Urinary bladder (tissue), 4 donors: ENCODE measurements around the gene SLC16A9. TPM values are rescaled to one million over a fixed set of nuclear protein-coding genes. Genes with fewer than 3 reads are reported as not detected.
"Not testable (repeated sequence)": the region's sequence is repeated elsewhere in the genome, so short reads cannot be mapped to it uniquely, and the experiment has no call there.

ENCODE experiments used
- DNase-seq: peaks from one replicate; pipeline ENCODE4 v3.0.0-alpha.2; 2015; ENCODE audit errors: extremely low spot score
- H3K27ac ChIP-seq: one replicate; pipeline ENCODE4 v1.5.1; 2013; ENCODE audit warnings: low read depth, mild to moderate bottlenecking, moderate library complexity
- H3K36me3 ChIP-seq: one replicate; pipeline ENCODE4 v1.6.1; 2013; ENCODE audit warnings: mild to moderate bottlenecking, moderate library complexity; ENCODE audit not compliant: insufficient read depth
- H3K4me1 ChIP-seq: one replicate; pipeline ENCODE4 v1.6.1; 2013; ENCODE audit warnings: mild to moderate bottlenecking, moderate library complexity; ENCODE audit not compliant: insufficient read depth
- H3K4me3 ChIP-seq: one replicate; pipeline ENCODE4 v1.5.1; 2013; ENCODE audit warnings: low read depth, low read length
- WGBS: extraction: QIAGEN DNeasy Blood & Tissue Kit; methylation state at CpG from one replicate; pipeline ENCODE4 v1.1.7; 2013; 5-methylcytosine and 5-hydroxymethylcytosine counted together
- polyA plus RNA-seq: library from polyadenylated mRNA; stranded (reverse); fragments of 200-250 nt; gene quantifications from one replicate; pipeline ENCODE4 v1.2.3, GENCODE V29; 2013
- total RNA-seq: library from RNA; depleted of rRNA; stranded (reverse); fragments of >200 nt; gene quantifications from one replicate; pipeline ENCODE4 v1.2.3, GENCODE V29; 2014
- donor health status: healthy with polysubstance abuse.
- donor health status: healthy.

SLC16A9 gene
- total RNA-seq (9.2 TPM), polyA plus RNA-seq (1.2 TPM)

- DNase-seq = peak; percentile 53
- Histone ChIP-seq H3K4me3 (peak within 1 kb of the TSS; percentile 37), H3K36me3 (no peaks in the 10 kb centered on the region), H3K4me1 (no peaks in the 10 kb centered on the region), H3K27ac (no peak within 1 kb of the TSS)
- under 1% methylated on average over 67 of the region's 68 CpGs for WGBS
These were observed at the start of gene SLC16A9 for GRCh38 chr10:59709395-59710125. TSS of gene SLC16A9 (minus strand) at chr10:59709850. CDS start at chr10:59684291, 25,559 bp downstream.

- no peak overlapping the region for H3K4me3 ChIP-seq
- 58% methylated on average over 3 of the region's 3 CpGs for WGBS
- no peaks in the 10 kb centered on the region for H3K4me1 ChIP-seq
- no peak for DNase-seq
- no peaks in the 10 kb centered on the region for H3K36me3 ChIP-seq
- H3K27ac ChIP-seq = no peak overlapping the region
These were observed 48.3 kb upstream of the SLC16A9 start for GRCh38 chr10:59757966-59758365.

- H3K4me3 ChIP-seq = no peak overlapping the region
- WGBS = 88% methylated on average over 4 of the region's 4 CpGs
- no peak for DNase-seq
- no peaks in the 10 kb centered on the region for H3K4me1 ChIP-seq
- no peaks in the 10 kb centered on the region for H3K36me3 ChIP-seq
- no peak overlapping the region for H3K27ac ChIP-seq
These were observed 45.3 kb upstream of the SLC16A9 start for GRCh38 chr10:59754951-59755350.

- H3K4me3 ChIP-seq = no peak within 1 kb of the TSS
- no peak for DNase-seq
- no peaks in the 10 kb centered on the region for H3K4me1 ChIP-seq
- H3K36me3 ChIP-seq = no peaks in the 10 kb centered on the region
- H3K27ac ChIP-seq = no peak within 1 kb of the TSS
- WGBS = 42% methylated on average over 3 of the region's 3 CpGs
These were observed 43.6 kb upstream of the SLC16A9 start, which contains the start of gene MRLN for GRCh38 chr10:59753267-59753666. TSS of gene MRLN (minus strand) at chr10:59753455.

GRCh38 chr10:59752278-59752940 lies 42.8 kb upstream of the SLC16A9 start:
- Histone ChIP-seq H3K4me3 (no peak overlapping the region), H3K4me1 (no peaks in the 10 kb centered on the region), H3K36me3 (no peaks in the 10 kb centered on the region), H3K27ac (no peak overlapping the region)
- whole genome bisulfite sequencing = 68% methylated on average over 2 of the region's 2 CpGs
- no peak for DNase-seq

GRCh38 chr10:59750155-59750945 lies 40.7 kb upstream of the SLC16A9 start:
- DNase-seq = no peak
- no peaks in the 10 kb centered on the region for H3K4me1 ChIP-seq
- H3K36me3 ChIP-seq = no peaks in the 10 kb centered on the region
- H3K27ac ChIP-seq = no peak overlapping the region
- WGBS = 67% methylated on average over 12 of the region's 12 CpGs
- H3K4me3 ChIP-seq = no peak overlapping the region

- DNase-seq = no peak
- Histone ChIP-seq H3K27ac (no peak overlapping the region), H3K36me3 (no peaks in the 10 kb centered on the region), H3K4me1 (no peaks in the 10 kb centered on the region), H3K4me3 (no peak overlapping the region)
- WGBS = 61% methylated on average over 1 of the region's 1 CpG
These were observed 39.2 kb upstream of the SLC16A9 start for GRCh38 chr10:59748834-59749233.

- H3K36me3 ChIP-seq = no peaks in the 10 kb centered on the region
- H3K4me1 ChIP-seq = no peaks in the 10 kb centered on the region
- 68% methylated on average over 2 of the region's 2 CpGs for WGBS
- no peak overlapping the region for H3K4me3 ChIP-seq
- no peak for DNase-seq
- H3K27ac ChIP-seq = no peak overlapping the region
These were observed 35.6 kb upstream of the SLC16A9 start for GRCh38 chr10:59745163-59745650.

- not testable (repeated sequence) for DNase-seq, H3K4me1 ChIP-seq, H3K4me3 ChIP-seq, H3K27ac ChIP-seq, H3K36me3 ChIP-seq
- WGBS = 76% methylated on average over 6 of the region's 6 CpGs
These were observed 35.1 kb upstream of the SLC16A9 start for GRCh38 chr10:59744762-59745161.

- H3K27ac ChIP-seq, DNase-seq, H3K4me1 ChIP-seq, H3K36me3 ChIP-seq, H3K4me3 ChIP-seq: not testable (repeated sequence)
- WGBS = 94% methylated on average over 32 of the region's 32 CpGs
These were observed 34.5 kb upstream of the SLC16A9 start for GRCh38 chr10:59744156-59744555.

GRCh38 chr10:59741583-59741982 lies 31.9 kb upstream of the SLC16A9 start:
- Histone ChIP-seq H3K4me3 (no peak overlapping the region), H3K4me1 (no peaks in the 10 kb centered on the region), H3K27ac (no peak overlapping the region), H3K36me3 (no peaks in the 10 kb centered on the region)
- no peak for DNase-seq
- 92% methylated on average over 5 of the region's 5 CpGs for WGBS

GRCh38 chr10:59741048-59741447 lies 31.4 kb upstream of the SLC16A9 start:
- Histone ChIP-seq H3K27ac (no peak overlapping the region), H3K4me3 (no peak overlapping the region), H3K36me3 (no peaks in the 10 kb centered on the region), H3K4me1 (no peaks in the 10 kb centered on the region)
- no peak for DNase-seq

GRCh38 chr10:59736749-59737148 lies 27.1 kb upstream of the SLC16A9 start:
- Histone ChIP-seq H3K4me3 (no peak overlapping the region), H3K27ac (no peak overlapping the region), H3K36me3 (no peaks in the 10 kb centered on the region), H3K4me1 (no peaks in the 10 kb centered on the region)
- DNase-seq = no peak
- WGBS = 93% methylated on average over 1 of the region's 1 CpG
